Measurements from ENCODE around the gene BOLL.

The BOLL gene

GRCh38 chr2:197804049-197804757 lies 19.1 kb upstream of the BOLL start, which contains the start of gene PLCL1:
TSS of gene PLCL1 (plus strand) at chr2:197804593.
- Mint-ChIP-seq H3K9me3 (no peaks in the 10 kb centered on the region), H3K4me3 (peak within 1 kb of the TSS; percentile 99), H3K27me3 (peaks cover 11% of the 10 kb centered on the region), H3K27ac (peak within 1 kb of the TSS; percentile 66 to 94), H3K4me1 (peaks cover 41% of the 10 kb centered on the region)
- DNase-seq (peak; percentile 90 to 94), ATAC-seq (peak; percentile 99)

GRCh38 chr2:197803033-197803444 lies 17.9 kb upstream of the BOLL start:
- Mint-ChIP-seq H3K27me3 (peaks cover 11% of the 10 kb centered on the region), H3K4me3 (no peak overlapping the region), H3K9me3 (no peaks in the 10 kb centered on the region), H3K27ac (no peak overlapping the region), H3K4me1 (peaks cover 33% of the 10 kb centered on the region)
- ATAC-seq (peak; percentile 49), DNase-seq (peak; percentile 24 to 28)

- Mint-ChIP-seq H3K27me3 (peaks cover 16% of the 10 kb centered on the region), H3K27ac (no peak overlapping the region), H3K9me3 (no peaks in the 10 kb centered on the region), H3K4me1 (peaks cover 22% of the 10 kb centered on the region), H3K4me3 (no peak overlapping the region)
- ATAC-seq = no peak
- no peak for DNase-seq
Measured at GRCh38 chr2:197801033-197801432, 15.9 kb upstream of the BOLL start.

- DNase-seq (no peak), ATAC-seq (no peak)
- Mint-ChIP-seq H3K27me3 (peaks cover 8% of the 10 kb centered on the region), H3K4me3 (no peak overlapping the region), H3K9me3 (peaks cover 0 to 5% of the 10 kb centered on the region in 2 donors), H3K4me1 (peaks cover 22% of the 10 kb centered on the region), H3K27ac (no peak overlapping the region)
Measured at GRCh38 chr2:197800091-197800490, 15.0 kb upstream of the BOLL start.

GRCh38 chr2:197799068-197799467 lies 13.9 kb upstream of the BOLL start:
- no peak overlapping the region for H3K4me3 Mint-ChIP-seq
- DNase-seq = no peak
- no peak for ATAC-seq
- peaks cover 0 to 5% of the 10 kb centered on the region in 2 donors for H3K9me3 Mint-ChIP-seq
- H3K4me1 Mint-ChIP-seq = peaks cover 20% of the 10 kb centered on the region
- peaks cover 8% of the 10 kb centered on the region for H3K27me3 Mint-ChIP-seq
- H3K27ac Mint-ChIP-seq = no peak overlapping the region

GRCh38 chr2:197798187-197798586 lies 13.1 kb upstream of the BOLL start:
- peaks cover 13% of the 10 kb centered on the region for H3K4me1 Mint-ChIP-seq
- H3K4me3 Mint-ChIP-seq = no peak overlapping the region
- H3K27me3 Mint-ChIP-seq = peaks cover 8% of the 10 kb centered on the region

GRCh38 chr2:197795277-197795676 lies 10.2 kb upstream of the BOLL start:
- peaks cover 16% of the 10 kb centered on the region for H3K27me3 Mint-ChIP-seq
- peaks cover 9% of the 10 kb centered on the region for H3K4me1 Mint-ChIP-seq
- H3K4me3 Mint-ChIP-seq = no peak overlapping the region
- DNase-seq (no peak), ATAC-seq (peak; percentile 72)
- H3K9me3 Mint-ChIP-seq = peaks cover 0 to 5% of the 10 kb centered on the region in 2 donors
- no peak overlapping the region for H3K27ac Mint-ChIP-seq

More at GRCh38 chr2:197798187-197798586, 13.1 kb upstream of the BOLL start:
- Mint-ChIP-seq H3K27ac (no peak overlapping the region), H3K9me3 (peaks cover 0 to 5% of the 10 kb centered on the region in 2 donors)
- DNase-seq (no peak), ATAC-seq (no peak)

- H3K4me3 Mint-ChIP-seq = no peak overlapping the region
- DNase-seq = no peak
- ATAC-seq = no peak
- peaks cover 17% of the 10 kb centered on the region for H3K27me3 Mint-ChIP-seq
- peaks cover 0 to 5% of the 10 kb centered on the region in 2 donors for H3K9me3 Mint-ChIP-seq
- peaks cover 9% of the 10 kb centered on the region for H3K4me1 Mint-ChIP-seq
- H3K27ac Mint-ChIP-seq = no peak overlapping the region
Measured at GRCh38 chr2:197793456-197793855, 8.3 kb upstream of the BOLL start.

GRCh38 chr2:197786010-197786877 lies 1.1 kb upstream of the BOLL start:
- H3K27ac Mint-ChIP-seq = peak overlapping the region in 1 of 2 donors; percentile 96
- ATAC-seq (peak; percentile 80), DNase-seq (peak; percentile 78 to 83)

GRCh38 chr2:197782126-197782525 lies 3.0 kb downstream of the BOLL start:
- Mint-ChIP-seq H3K27me3 (peaks cover 24% of the 10 kb centered on the region), H3K4me3 (no peak overlapping the region), H3K27ac (no peak overlapping the region), H3K9me3 (no peaks in the 10 kb centered on the region), H3K4me1 (peaks cover 8% of the 10 kb centered on the region)
- DNase-seq = no peak
- peak; percentile 27 for ATAC-seq

More at GRCh38 chr2:197786010-197786877, 1.1 kb upstream of the BOLL start:
- Mint-ChIP-seq H3K4me1 (peaks cover 8% of the 10 kb centered on the region), H3K27me3 (peaks cover 33% of the 10 kb centered on the region), H3K4me3 (peak overlapping the region; percentile 76 to 97), H3K9me3 (no peaks in the 10 kb centered on the region)

- Mint-ChIP-seq H3K4me1 (no peaks in the 10 kb centered on the region), H3K9me3 (no peaks in the 10 kb centered on the region), H3K27me3 (peaks cover 13% of the 10 kb centered on the region), H3K4me3 (no peak overlapping the region), H3K27ac (no peak overlapping the region)
- no peak for ATAC-seq
- no peak for DNase-seq
Measured at GRCh38 chr2:197779261-197779660, 5.9 kb downstream of the BOLL start.

GRCh38 chr2:197777823-197778407 lies 7.2 kb downstream of the BOLL start:
- H3K27ac Mint-ChIP-seq = no peak overlapping the region
- H3K4me1 Mint-ChIP-seq = no peaks in the 10 kb centered on the region
- DNase-seq (peak in 1 of 2 donors; percentile 12), ATAC-seq (no peak)
- no peaks in the 10 kb centered on the region for H3K9me3 Mint-ChIP-seq
- H3K27me3 Mint-ChIP-seq = peaks cover 9% of the 10 kb centered on the region
- H3K4me3 Mint-ChIP-seq = no peak overlapping the region

GRCh38 chr2:197760293-197760657 lies 24.8 kb downstream of the BOLL start:
- Mint-ChIP-seq H3K27me3 (no peaks in the 10 kb centered on the region), H3K4me3 (no peak overlapping the region), H3K27ac (peak overlapping the region in 1 of 2 donors; percentile 8), H3K4me1 (no peaks in the 10 kb centered on the region), H3K9me3 (peaks cover 6 to 28% of the 10 kb centered on the region in 2 donors)
- DNase-seq (no peak), ATAC-seq (no peak)

GRCh38 chr2:197759625-197760292 lies 25.4 kb downstream of the BOLL start:
- Mint-ChIP-seq H3K4me1 (no peaks in the 10 kb centered on the region), H3K27ac (peak overlapping the region in 1 of 2 donors; percentile 87), H3K27me3 (no peaks in the 10 kb centered on the region), H3K9me3 (peaks cover 6 to 28% of the 10 kb centered on the region in 2 donors), H3K4me3 (no peak overlapping the region)
- ATAC-seq = no peak
- no peak for DNase-seq

GRCh38 chr2:197759013-197759412 lies 26.1 kb downstream of the BOLL start:
- Mint-ChIP-seq H3K27me3 (no peaks in the 10 kb centered on the region), H3K9me3 (peaks cover 6 to 28% of the 10 kb centered on the region in 2 donors), H3K4me1 (no peaks in the 10 kb centered on the region), H3K4me3 (no peak overlapping the region), H3K27ac (no peak overlapping the region)
- ATAC-seq (no peak), DNase-seq (no peak)
